ENCODE results near the gene GATA5.

Gene GATA5

GRCh38 chr20:62472941-62473585 lies 2.7 kb downstream of the GATA5 start:
- no peak for DNase-seq (ENCODE audit: low read depth in 2 of 2)

DNA sequence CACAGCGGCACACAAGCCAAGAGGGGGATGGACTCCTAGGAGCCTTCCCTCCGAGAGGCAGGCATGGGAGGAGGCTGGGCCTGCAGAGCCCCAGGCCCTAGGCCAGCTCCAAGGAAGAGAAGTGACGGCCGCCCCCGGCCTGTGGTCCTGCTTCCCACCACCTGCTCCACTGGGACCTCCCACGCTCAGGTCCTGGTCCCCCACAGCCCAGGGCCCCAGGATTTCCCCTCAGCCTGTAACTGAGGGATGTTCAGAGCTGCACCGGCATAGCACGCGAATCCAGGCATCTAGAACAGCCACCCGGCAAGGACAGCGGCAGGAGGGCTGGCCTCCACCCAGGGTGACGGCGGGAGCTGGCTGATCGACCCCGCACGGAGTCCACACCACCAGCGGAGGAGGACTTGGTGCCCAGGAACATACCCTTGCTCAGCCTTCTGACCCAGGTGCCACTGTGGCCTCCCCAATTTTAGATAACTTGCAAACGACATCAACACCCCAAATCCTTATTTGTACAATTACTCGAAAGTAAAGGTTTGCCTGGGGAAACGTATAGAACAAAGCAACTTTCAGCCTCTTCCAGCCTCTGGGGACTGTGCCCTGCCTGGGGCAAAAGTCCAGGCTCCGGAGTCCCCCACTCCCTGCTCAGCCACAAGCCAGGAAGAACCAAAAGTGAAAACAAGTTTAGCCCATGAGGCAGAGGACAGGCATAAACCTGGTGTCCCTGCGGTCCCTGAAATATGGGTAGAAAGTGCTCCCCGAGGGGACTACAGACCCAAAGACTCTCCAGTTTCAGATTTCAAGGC lies 3.5 kb downstream of the GATA5 start:
- no peak for DNase-seq (ENCODE audit: low read depth in 2 of 2)

DNA sequence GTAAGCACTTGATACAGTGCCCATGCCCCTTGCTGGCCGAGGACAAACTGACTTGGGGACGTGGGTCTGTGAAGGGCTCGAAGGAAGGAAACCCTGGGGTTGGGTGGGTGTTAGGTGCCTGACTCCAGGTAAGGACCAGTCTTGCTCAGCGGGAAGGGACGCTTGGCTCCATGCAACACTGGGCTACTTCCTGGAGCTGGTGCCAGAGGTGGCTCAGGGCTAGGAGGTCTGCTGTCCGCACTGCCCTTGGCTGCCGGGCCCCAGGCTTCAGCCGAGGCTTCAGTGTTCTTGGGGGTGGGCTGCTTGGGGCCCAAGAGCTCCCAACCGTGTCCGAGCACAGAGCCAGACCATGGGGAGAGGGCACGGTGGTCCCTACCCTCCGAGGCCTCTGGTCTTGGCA lies 5.3 kb downstream of the GATA5 start:
- no peak for DNase-seq (ENCODE audit: low read depth in 2 of 2)

DNA sequence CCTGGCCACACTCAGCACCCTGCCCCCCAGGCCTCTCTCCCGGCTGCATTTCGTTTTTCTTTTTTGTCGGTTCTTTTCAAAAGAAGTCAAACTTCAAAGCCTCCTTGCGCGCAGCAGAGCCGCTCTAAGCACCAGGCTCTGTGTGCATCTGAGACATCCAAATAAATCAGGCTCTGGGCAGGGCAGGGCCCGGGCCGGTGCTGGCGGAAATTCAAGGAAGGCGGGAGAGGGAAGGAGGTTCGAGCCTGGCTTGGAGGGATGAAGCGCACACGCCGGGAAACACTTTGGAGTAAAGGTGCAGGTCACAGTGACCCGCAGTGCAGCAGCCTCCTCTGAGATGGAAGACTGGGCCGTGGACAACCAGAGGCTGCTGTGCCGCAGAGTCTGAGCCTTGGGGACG lies 5.8 kb downstream of the GATA5 start:
- DNase-seq (ENCODE audit: low read depth in 2 of 2), result no peak

DNA sequence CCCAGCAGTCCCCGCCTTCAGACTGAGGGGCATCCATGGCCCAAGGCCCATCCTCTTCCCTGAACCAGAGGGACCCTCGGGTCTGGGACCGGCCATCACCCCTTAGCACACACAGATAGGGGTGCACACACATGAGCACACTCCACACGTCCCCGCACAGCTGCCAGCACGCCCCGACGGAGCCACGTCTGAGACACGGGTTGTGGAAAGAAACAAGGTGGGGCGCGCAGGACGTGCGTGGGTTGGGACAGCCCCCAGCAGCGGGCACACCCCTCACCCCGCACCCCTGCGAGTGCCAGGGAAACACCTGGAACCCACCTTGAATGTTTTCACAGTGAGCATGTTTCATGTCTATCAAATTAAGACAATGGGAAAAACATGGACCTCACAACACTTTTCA lies 6.4 kb downstream of the GATA5 start:
- DNase-seq (ENCODE audit: low read depth in 2 of 2), result no peak

GRCh38 chr20:62466806-62467537 lies 8.8 kb downstream of the GATA5 start:
- no peak for DNase-seq (ENCODE audit: low read depth in 2 of 2)

DNA sequence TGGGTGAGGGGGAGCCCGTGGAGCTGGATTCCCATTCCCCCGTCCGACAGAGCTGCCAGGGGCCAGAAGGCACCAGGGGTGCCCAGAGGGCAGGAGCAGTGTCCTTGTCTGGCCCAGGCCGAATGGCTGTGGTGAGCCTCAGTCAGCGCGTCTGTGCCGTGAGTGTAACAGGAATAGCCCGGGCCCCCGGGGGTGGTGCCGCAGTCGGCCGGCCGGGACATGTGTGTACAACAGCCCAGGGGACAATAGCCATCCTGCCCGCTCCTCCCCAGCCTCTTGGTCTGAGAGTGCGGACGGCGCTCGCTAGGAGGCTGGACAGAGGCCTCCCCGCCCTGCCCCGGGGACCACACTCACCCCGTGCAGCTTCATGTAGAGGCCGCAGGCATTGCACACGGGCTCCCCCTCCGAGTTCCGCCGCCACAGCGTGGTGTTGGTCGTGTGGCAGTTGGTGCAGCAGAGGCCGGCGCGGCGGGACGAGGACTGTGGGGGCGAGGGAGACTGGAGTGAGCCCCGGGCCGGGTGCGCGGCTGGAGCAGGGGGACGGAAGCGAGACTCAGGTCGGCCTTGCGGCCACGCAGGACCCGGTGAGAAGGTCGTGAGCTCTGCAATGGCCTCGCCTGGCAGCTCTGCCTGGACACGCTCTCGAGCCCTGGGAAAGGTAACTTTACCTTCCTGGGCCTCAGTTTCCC lies 9.6 kb downstream of the GATA5 start:
- DNase-seq (ENCODE audit: low read depth in 2 of 2), result no peak

DNA sequence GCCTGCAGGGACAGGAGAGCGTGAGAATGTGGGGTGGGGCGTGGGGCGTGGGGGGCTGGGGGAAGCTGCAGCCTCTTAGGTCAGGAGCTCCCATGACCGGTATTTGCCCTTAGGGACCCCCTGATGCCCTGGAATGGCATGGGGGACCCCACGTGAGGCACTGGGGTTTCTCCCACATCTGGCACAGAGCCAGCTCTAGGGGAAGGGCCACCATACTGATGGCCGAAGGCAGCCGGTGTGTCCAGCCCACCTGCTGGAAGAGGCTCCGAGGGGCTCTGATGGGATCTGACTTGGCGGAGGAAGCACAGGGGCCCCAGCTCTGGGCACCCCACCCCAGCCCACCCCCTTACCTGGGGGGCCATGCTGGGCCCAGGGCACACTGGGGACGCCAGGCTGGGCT lies 10.8 kb downstream of the GATA5 start:
- no peak for DNase-seq (ENCODE audit: low read depth in 2 of 2)

DNA sequence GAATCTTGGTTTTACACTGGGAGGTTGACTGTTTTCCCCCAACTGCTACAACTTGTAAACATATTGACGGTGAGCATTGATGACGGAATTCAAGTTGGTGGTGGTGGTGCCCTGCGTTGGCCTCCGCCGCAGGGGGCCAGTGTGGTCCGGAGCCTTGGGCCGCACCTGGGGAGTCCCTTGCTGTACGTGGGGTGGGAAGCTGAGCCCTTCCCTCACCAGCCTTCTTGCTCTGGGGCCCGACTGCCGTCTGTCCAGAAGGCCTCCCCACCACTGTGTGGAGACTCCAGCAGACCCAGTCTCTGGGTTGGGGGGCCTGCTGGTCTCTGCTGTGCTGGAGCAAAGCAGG lies 11.4 kb downstream of the GATA5 start:
- no peak for DNase-seq (ENCODE audit: low read depth in 2 of 2)

GRCh38 chr20:62463651-62464424 lies 12.0 kb downstream of the GATA5 start:
- DNase-seq (ENCODE audit: low read depth in 2 of 2), result no peak

DNA sequence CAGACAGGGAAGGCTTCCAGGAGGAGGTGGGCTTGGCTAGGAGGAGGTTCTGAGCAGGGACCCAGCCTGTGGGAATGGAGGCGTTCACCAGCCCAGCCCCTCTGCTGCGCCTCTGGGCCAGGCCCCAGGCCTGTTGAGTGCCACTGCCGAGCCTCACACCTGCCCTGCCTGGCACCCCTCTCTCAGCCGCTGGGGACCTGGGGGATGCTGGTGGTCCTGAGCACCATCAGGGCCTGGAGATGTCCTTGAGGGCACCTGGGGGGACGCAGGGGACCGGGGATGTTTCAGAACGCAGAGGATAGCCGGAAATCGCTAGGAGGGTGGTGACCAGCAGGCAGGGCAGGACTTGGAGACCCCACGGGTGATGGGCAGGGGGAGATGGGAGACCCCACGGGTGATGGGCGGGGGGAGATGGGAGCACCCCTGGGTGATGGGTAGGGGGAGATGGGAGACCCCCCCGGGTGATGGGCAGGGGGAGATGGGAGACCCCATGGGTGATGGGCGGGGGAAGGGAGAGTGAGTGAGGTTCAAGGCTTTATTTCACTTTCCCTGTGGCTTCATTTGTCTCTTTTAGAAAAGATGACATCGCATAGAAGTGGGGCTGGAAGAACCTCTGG lies 12.7 kb downstream of the GATA5 start:
- no peak for DNase-seq (ENCODE audit: low read depth in 2 of 2)

DNA sequence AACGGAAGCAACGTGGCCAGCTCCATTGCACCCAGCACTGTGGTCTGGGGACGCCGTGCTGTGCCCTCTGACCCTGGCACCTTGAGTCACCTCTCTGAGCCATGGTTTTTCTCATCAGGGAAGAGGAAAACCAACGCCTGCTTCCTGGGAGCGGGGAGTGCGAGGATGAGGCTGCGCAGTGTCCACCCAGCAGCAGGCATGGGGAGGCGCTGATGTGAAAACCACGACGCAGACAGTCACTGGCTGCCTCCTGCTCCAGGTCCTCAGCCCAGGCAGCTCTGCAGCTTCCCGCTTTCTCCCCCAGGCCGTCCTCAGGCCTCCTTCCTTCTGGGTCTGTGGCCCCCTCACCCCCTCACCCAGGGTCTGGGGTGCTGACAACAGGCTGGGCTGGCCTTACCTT lies 14.0 kb downstream of the GATA5 start:
- no peak for DNase-seq (ENCODE audit: low read depth in 2 of 2)

GRCh38 chr20:62461157-62461556 lies 14.6 kb downstream of the GATA5 start:
- DNase-seq (ENCODE audit: low read depth in 2 of 2), result no peak

DNA sequence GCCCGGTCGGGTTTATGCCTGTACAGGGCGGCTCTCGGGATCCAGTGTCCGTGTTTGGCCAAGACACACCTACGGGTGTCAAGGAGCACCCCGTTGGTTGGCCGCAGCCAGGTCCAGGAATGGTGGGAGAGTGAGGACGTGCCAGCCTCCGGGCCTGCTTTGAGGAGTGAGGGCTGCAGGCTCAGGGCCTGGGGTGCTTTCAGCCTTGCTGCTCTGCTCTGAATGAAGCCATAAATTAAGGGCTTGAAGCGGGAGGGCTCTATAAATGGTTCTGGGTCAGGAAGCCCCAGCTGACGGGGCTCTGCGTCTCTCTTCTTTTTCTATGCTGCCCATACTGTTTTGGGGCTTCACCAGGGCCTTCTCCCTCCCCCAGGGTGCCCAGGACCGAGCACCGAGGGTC lies 15.1 kb downstream of the GATA5 start:
- no peak for DNase-seq (ENCODE audit: low read depth in 2 of 2)

DNA sequence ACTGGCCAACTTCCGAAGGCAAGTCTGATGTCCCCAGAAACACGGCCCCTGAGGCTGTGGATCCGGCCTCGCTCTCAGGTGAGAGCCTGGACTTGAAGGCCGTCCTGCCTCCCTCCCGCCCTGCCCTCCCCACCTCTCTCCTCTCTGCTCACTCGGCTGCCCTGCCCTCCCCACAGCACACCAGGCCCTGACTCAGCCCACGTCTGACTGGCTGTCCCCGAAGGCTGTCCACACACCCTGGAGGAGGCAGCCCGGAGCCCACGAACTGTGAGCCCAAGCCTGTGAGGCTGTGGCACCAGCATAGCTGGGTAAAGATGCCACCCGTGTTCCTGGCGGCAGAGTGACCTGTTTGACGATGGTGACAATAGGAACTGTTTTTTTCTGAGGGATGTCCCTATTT lies 16.3 kb downstream of the GATA5 start:
- no peak for DNase-seq (ENCODE audit: low read depth in 2 of 2)

DNA sequence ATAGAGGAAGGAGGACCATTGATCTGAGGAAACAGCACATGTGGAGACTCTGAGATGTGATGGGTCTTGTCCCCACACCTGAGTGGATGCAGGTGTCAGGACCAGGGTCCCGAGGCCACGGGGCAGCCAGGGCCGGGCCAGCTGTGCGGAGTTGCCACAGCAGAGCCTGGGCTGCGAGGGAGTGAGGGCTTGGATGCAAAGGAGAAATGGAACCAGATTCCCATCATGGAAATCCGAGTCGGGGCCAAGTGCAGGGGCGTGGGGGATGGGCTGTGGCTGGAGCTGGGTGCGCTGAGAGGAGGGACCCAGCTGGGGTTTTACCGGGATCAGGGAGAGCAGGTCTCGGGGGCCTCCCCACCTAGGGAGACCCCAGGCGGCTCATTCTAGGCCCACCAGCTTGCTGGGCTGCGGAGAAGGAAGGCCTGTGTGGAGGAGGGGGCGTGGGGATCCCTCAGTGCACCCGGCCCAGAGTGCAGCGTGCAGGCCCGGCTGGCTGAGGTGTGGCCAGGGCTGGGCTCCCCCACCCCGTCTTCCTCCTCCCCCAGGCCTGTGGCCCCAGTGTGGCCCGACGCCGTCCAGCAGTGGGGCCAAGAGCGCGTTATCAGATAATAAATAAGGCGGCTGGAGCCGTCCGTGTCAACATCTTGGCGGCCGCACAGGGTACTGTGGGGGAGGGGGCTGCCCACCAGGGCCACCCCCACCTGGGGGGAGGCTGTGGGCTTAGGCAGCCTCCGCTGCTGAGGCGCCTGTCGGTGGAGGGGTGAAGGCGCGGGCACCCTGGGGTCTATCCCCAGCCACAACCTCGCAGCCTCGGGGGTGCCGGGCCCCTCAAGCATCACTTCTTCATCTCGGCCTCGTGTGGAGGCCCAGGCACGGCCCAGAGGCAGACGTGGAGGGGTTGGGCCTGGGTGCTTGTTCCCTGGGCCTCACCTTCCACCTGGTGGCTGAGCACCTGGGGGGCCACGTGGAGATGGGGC lies 17.2 kb downstream of the GATA5 start:
- DNase-seq (ENCODE audit: low read depth in 2 of 2), result no peak

DNA sequence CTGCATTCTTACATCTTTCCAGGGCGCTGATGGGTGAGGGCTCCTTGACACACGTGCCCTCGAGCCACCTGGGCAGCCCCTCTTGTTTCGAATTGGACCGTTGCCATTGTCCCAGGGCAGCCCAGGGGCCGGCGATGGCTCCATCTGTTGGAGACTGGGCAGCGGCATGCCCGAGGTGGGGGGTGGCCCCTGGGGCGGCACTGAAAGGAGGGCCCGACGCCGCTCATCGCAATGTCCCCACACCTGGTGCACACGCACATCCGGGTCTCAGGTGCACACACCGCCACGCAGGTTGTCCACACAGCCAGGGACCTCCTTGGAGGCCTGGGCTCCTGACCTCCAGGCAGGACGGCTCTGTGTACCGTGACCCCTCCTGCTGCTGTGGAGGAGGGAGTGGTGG lies 18.0 kb downstream of the GATA5 start:
- no peak for DNase-seq (ENCODE audit: low read depth in 2 of 2)

GRCh38 chr20:62457098-62457497 lies 18.7 kb downstream of the GATA5 start:
- DNase-seq (ENCODE audit: low read depth in 2 of 2), result no peak

DNA sequence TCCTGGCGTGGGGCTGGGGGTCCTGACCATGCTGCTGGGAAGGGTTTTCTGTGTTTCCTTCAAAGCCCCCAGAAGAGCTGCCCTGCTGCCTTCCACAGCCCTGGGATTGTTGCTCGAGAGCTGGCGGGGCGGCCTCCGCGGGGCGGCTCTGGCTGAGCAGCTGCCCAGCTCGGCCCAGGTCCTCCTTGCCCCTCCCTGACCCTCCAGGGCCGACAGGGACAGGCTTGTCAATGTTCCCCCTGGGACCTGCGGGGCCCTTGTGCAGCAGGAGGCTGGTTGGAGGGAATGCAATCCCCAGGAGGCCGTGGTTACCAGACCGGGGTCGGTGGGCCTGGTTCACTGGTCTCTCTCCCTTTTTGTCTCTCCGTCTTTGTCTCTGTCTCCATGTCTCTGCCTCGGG lies 19.9 kb downstream of the GATA5 start:
- no peak for DNase-seq (ENCODE audit: low read depth in 2 of 2)
